ENCODE data around the gene SEC22A. TPM values are rescaled to one million over a fixed set of nuclear protein-coding genes. Genes with fewer than 3 reads are reported as not detected.

The SEC22A gene
- total RNA-seq, 2 donors from 2014 or later, result 14.9 to 18.1 TPM

DNA sequence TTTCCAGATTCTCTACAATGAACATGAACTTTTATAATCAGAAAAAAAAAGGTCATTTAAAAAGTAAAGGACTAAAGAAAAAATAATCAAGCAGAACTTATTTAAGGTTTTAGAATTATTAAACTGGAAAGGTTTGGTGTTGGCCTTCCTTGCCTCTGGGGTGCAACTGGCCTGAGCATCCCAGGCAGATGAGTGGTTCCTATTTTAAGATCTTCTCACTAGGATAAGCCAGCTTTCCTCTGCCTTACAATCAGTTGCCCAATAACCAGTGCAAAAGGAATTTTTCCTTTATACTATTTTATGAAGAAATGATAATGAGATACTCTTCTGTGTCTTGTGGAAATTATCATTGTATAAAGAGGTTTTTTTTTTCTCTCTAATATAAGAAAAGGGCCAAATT lies 56.6 kb downstream of the SEC22A start:
- DNase-seq (ENCODE audit: low spot score), result no peak
- intact Hi-C loops (cut with DNase I), result no loop called here

DNA sequence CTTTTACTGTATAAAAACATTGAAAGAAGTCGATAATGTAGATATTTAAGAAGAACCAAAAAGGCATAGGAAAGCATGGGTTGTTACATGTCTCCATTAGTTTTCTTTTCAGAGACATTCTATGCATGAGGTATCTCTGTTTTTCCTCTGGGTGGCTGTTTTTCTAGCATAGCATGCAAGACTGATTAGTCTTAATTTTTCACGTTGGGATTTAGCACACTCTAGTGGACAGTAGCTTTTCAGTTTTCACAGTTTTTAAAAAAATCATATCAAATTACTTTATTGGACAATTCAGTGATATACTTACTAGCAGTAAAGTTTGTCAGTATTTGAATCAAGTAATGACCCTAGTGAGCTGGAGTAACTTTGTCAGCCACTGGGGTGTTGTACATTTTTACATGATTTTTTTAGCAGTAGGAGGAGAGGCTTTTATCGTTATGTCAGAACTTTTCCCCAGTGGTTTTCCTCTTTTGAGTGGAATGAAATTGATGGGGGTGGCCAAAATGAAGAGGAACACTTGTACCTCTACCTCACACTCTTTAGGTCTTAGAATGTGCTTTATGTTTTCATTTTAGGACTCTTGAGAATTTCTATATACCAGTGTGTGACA lies 57.2 kb downstream of the SEC22A start:
- DNase-seq (ENCODE audit: low spot score), result no peak
- intact Hi-C loops (cut with DNase I), result no loop called here

DNA sequence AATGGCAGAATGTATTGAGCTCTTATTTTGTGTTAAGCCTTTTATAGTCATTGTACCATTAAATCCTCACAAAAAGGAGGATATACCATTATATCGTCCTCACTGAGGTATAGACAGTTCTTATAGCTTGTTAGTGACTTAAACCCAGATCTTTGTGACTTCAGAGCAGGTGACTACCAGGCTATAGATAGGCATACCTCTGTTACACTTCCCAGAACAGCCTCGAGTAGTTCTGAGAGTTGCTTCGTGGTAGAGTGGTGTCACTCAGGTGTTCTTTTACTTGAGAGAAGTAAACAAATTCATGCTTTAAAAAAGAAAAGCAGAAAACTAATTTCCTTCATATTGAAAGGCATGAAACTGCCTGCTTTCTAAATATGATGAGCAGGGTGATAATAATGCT lies 59.9 kb downstream of the SEC22A start:
- no peak for DNase-seq (ENCODE audit: low spot score)
- intact Hi-C loops (cut with DNase I), result no loop called here

DNA sequence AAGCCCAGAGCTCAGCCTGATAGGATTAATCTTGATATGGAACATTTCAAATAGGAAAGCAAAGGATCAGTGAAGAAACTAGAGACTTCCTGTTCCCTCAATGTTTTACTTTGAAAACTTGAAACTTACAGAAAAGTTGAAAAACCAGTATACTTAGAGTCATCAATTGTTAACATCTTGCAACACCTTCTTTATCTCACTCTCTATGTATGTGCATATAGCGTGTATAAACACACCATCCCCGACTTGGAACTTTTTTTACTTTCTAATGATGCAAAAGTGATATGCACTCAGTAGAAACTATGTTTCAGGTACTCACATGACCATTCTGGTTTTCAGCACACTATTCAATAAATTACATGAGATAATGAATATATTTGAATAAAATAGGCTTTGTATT lies 60.5 kb downstream of the SEC22A start:
- intact Hi-C loops (cut with DNase I), result no loop called here
- DNase-seq (ENCODE audit: low spot score), result no peak

DNA sequence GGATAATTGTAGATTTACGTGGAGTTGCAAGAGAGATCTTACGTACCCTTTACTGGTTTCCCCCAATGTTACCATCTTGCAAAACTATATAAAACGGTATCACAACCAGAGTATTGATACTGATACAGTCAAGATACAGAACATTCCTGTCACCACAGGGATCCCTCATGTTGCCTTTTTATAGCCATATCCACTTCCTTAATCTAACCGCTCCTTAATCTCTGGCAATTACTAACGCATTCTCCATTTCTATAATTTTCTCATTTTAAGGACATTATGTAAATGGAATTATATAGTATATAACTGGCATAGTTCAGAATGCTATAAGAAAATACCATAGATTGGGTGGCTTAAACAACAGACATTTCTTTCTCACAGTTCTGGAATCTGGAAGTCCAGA lies 61.1 kb downstream of the SEC22A start:
- intact Hi-C loops (cut with DNase I), result no loop called here
- no peak for DNase-seq (ENCODE audit: low spot score)

DNA sequence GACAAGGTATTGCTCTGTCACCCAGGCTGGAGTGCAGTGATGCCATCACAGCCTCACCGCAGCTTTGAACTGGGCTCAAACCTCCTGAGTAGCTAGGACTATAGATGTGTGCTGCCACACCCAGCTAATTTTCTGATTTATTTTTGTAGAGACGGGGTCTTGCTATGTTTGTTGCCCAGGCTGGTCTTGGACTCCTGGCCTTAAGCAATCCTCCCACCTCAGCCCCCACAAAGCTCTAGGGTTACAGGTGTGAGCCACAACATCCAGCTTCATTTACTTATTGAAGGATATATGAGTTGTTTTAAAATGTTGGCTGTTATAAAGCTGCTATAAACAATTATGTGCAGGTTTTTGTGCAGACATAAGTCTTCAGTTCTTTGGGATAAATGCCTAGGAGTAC lies 62.2 kb downstream of the SEC22A start:
- intact Hi-C loops (cut with DNase I), result no loop called here
- no peak for DNase-seq (ENCODE audit: low spot score)

DNA sequence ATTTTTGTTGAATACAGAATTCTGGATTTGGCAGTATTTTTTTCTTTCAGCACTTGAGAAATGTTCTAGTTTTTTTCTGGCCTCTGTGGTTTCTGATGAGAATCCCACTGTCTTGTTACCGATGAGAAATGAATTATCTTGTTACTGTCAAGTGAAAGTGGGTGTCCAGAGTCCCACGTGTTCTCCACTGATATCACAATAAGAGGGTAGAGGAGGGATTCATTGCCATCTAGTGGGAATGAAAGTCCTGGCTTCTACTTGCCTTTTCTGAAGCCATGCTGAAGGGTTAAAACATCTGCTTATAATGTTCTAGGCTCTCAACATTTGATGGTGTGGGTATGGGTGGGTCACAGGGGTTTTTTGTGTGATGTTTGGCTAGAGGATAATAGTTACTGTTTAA lies 66.1 kb downstream of the SEC22A start:
- no peak for DNase-seq (ENCODE audit: low spot score)
- intact Hi-C loops (cut with DNase I), result no loop called here

DNA sequence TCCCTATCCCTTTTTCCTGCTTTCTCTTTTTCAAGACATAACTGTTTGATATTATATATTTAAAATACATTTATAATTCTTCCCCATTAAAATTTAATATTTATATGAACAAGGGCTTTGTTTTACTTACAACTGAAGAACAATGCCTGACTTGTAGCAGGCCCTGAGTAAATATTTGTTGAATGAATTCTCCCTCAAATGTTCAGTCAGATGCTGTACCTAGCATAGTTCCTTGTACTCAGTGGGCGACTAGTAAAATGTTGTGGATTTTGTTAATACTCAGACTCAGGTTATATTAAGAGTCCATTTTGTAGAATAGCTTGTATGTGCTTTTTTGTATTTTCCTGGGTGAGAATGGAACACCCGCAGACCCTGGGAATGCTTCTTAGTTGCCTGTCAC lies 69.1 kb downstream of the SEC22A start:
- intact Hi-C loops (cut with DNase I), result no loop called here
- DNase-seq (ENCODE audit: low spot score), result no peak

DNA sequence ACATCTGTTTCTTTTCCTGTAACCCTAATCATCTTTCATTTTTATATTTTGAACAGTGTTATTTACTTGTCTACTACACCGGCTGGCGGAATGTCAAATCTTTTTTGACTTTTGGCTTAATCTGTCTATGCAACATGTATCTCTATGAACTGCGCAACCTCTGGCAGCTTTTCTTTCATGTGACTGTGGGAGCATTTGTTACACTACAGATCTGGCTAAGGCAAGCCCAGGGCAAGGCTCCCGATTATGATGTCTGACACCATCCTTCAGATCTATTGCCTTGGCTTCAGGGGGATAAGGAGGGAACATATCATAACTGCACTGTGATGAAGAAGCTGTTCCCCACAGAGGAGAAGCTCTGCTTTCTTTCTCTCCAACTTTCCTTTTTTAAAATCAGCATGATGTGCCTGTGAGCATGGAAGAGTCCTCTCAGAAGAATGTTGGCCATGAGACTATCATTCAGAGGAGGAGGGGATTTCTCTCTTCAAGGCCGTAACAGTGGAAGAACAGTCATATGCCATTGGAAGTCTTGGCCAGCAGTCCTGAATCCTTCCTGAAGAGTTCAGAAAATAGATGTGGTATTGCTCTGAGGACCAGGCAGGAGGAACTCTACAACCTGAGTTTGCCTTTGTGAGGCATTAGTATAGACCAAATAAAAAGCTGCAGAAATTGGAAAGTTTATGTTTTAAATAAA lies 69.9 kb downstream of the SEC22A start:
- no peak for DNase-seq (ENCODE audit: low spot score)
- intact Hi-C loops (cut with DNase I), result no loop called here

DNA sequence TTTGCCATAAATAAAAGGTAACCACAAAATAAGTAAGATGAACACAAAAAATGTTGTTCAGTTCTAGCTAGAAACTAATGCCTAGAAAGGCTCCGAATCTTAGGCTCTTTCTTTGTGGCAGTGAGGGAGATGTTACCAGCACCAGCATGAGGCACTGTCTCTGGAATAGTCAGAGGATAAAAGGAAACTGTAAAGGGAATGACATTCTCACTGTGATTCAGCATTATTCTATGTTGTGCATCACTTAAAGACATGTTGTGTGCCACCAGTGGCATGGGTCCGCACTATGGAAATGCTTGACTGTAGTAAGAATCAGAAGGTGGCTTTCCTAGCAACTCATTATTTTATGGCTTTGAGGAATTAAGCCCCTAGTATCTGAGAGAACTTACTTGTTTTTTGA lies 70.8 kb downstream of the SEC22A start:
- intact Hi-C loops (cut with DNase I), result no loop called here
- DNase-seq (ENCODE audit: low spot score), result no peak

DNA sequence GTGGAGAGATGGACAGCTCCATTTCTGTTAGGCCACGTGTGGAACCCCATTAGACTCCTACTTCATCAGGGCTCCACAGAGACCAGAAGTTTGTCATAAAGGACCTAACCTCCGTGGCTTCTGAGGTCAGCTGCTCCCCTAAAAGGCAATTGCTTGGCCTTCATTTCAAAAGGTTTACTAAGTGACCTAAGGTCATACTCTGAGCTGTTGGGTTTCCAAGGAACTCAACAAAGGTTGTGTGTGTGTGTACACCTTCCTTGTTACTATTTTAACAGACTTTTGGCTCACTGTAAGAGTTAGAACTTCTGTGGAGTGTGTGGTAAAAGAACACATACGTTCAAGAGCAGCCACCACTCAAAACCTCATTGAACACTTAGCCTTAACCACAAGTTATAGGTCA lies 73.9 kb downstream of the SEC22A start:
- intact Hi-C loops (cut with DNase I), result no loop called here
- DNase-seq (ENCODE audit: low spot score), result no peak

DNA sequence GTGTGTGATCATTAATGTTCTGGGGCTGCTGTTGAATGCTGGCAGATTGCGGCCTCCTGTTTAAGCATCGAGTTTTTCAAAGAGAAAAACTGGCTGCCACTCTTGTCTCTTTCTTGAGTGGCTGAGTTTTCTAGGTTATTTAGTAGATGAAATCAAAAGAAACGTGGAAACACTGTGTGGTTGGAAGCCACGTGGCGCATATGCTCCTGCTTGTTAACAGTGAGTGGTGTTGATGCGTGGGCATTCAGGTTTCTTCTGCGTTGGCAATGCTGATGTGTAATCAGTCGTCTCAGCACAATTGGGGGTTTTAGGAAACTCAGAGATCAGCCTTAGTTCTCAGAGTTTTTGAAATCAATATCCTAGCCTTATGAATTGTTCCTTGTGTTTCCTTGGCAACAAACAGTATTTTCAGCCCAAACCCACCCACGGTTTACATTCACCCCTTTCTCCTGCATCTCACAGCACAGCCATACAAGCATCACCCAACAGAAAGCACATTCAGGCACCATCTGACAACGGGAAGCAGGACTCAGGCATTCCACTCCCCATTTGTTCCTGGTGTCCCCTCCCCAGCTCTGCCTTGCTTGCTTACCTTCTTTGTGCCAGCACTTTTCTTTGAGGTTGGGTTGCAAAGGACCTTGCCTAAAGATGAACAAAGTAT lies 74.7 kb downstream of the SEC22A start:
- intact Hi-C loops (cut with DNase I), result no loop called here
- no peak for DNase-seq (ENCODE audit: low spot score)

DNA sequence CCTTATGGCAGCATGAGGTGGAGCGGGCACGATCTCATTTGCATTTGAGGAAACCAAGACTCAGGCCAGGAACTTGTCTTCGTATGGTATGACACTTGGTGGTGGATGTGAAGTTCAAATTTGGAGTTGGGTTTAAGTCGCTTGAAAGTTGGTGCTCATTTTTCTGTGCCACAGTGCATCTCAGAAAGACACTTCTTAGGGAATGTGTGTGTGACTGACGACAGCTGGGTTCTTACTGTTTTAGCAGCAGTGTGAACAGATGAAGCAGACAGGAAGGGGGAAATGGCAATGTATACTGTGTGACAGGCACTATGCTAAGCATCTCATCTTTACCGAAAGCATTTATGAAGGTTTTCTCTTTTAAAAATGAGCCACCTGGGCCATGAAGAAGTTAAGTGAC lies 75.4 kb downstream of the SEC22A start:
- DNase-seq (ENCODE audit: low spot score), result no peak
- intact Hi-C loops (cut with DNase I), result no loop called here

DNA sequence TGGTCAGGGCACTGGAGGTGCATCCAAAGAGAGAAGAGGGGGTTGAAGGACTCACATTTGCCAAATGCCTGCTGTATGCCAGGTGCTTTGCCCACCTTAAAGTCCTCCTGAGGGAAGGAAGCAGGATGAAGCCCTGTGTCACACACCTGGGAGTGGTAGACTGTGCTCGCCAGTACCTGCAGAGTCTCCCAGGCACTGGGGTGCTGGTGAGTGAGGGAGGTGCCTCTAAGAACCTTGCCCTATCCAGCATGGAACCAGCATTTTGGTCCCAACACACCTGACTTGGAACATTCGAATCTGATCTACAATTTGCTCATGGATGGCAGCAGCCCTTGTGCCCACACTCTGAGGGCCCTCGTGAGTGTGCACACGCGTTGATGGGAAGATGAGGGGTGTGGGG lies 76.7 kb downstream of the SEC22A start:
- intact Hi-C loops (cut with DNase I), result no loop called here
- no peak for DNase-seq (ENCODE audit: low spot score)

DNA sequence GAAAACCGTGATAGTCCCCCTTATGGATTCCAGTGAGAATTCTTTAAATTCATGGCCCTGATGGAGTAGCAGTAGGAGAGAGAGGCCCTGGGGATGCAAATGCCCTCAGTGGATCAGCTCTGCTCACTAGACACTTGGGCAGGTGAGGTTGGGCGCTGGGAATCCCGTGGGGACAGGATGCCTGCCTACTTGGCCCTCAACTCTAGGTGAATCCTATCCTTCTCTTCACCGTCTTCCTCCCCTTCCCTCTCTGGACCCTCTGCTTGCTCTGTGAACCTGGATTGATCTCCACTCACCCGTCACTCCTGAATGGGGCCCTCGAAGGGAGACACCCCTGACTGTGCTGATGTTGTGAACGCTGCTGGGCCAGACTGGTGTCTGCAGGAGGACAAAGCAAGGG lies 77.4 kb downstream of the SEC22A start:
- intact Hi-C loops (cut with DNase I), result no loop called here
- peak; percentile 45 for DNase-seq (ENCODE audit: low spot score)

DNA sequence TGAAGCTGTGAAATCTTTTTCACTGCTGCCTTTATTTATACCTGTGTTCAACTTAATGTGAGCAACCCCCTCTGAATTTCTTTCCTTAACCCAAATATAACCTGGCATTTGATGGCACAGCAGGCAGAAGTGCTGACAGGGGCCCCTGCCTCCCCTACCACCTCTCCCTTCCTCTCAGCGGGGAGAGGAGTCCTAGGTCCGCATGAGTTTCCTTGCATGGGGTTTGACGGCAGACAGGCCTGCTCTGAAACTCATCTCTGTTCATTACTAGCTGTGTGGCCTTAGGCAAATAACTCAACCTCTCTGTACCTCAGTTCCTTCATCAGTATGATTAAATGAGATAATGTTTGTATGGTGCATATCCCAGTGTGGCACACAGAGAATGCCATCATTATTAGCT lies 79.7 kb downstream of the SEC22A start:
- intact Hi-C loops (cut with DNase I), result no loop called here
- DNase-seq (ENCODE audit: low spot score), result no peak

DNA sequence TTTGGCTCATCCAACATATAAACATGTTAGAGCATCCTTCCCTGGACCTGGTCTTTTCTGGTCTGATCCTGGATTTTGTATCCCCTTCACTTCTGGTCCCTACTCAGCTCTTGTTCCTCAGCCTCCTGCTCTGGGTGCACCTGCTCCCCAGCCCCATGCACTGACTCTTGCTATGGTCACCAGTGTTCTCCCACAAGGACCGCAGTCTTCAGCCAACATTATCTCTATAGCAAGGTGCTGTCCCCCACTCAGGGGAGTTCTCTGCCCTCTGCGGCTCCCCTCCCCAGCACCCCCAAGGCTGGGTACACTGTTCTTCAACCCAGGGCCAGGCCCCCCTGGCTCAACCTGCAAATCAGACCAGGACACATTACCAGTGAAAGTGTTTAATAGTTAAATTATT lies 80.2 kb downstream of the SEC22A start:
- peak; percentile 36 for DNase-seq (ENCODE audit: low spot score)

DNA sequence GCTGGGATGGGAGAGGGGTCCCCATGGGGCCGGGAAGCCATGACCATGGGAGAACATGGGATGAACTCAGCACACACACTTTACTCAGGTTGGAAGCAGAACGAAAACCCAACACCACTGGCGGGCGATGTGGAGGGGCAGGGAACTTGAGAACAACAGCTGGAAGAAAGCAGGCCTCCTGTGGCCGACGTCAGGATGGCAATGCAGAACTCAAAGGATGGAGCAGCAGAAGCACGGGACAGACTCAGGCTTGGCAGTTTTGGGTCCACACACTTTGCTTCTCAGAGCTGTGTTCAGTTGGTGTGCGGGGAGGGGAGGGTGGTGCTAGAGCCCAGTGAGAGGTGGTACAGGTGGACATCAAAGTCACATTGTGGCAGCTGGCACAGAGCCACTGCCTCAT lies 80.7 kb downstream of the SEC22A start:
- intact Hi-C loops (cut with DNase I), result no loop called here
- peak; percentile 61 for DNase-seq (ENCODE audit: low spot score)

More for the DNA sequence above, 80.2 kb downstream of the SEC22A start:
- intact Hi-C loops (cut with DNase I), result no loop called here

DNA sequence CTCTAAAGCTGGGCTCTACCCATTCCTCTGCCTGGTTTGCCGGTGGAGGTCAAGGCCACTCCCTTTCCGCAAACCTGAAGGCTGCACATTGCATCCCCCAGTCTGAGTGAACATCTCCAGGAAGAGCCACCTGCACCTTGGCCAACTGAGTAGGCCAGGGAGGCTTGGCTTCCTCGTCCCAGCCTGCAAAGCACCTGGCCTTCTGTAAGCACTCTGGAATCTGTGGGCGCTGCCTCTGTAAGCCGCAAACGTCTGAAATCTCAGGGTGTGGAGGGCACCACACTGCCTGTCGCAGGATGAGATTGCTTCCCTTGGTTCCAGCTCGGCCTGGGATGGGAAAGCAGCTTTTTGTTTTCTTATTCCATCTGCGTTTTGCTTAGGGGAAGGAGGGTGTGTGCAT lies 81.3 kb downstream of the SEC22A start:
- no peak for DNase-seq (ENCODE audit: low spot score)

DNA sequence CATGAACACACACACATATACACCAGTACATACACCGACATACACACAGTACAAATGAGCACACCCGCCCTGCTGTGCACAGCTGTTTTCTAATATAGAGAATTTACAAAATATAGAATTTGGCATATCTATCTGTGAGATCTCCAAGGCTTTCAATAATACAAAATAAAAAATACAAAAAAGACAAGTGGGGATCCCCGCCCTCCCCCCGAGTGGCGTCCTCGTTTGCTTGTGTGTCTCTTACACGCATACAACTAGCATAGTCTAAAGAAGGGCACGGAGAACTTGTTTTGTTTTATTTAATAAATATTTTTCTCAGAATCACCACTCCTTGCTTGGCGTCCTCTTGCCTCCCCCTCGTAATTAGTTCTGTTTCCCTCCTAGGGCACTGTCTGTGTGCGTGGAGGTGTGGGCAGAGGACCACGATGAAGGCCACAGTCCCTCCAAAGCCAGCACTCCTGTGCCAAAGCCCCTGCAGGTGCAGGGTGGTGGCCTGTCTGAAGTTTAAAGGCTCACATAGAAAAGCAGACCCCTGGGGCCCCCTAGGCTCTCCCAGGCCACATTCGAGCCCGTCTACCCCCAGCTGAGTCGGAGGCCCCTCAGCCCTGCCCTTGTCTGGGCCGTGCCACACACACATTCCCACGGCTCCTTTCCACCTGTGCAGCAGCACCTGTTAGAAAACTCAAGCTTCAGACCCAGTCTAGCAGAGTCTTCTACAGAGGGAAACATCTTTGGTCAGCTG lies 82.1 kb downstream of the SEC22A start:
- no peak for DNase-seq (ENCODE audit: low spot score)
- intact Hi-C loops (cut with DNase I), result no loop called here

More for the DNA sequence above, 81.3 kb downstream of the SEC22A start:
- intact Hi-C loops (cut with DNase I), result no loop called here

Data from posterior vena cava (tissue), 2 donors.